Osteoblast (primary cell): ENCODE data around the gene LCOR. TPM values are rescaled to one million over a fixed set of nuclear protein-coding genes. Genes with fewer than 3 reads are reported as not detected.

ENCODE experiments used
- DNase-seq: peaks from one replicate; pipeline ENCODE4 v3.0.0; 2011; ENCODE audit warnings: low spot score, mixed read lengths; ENCODE audit not compliant: insufficient read length; ENCODE audit errors: missing footprints
- H2AFZ ChIP-seq: 2 replicates; pipeline ENCODE4 v1.6.0; 2011; ENCODE audit warnings: mild to moderate bottlenecking, low read length
- H3K27ac ChIP-seq: 2 replicates; pipeline ENCODE4 v1.5.1; 2011; ENCODE audit warnings: mild to moderate bottlenecking, low read depth, low read length, moderate library complexity
- H3K27me3 ChIP-seq: 2 replicates; pipeline ENCODE4 v1.6.0; 2012; ENCODE audit warnings: mild to moderate bottlenecking, control low read depth, inconsistent platforms, low read length, moderate library complexity; ENCODE audit not compliant: insufficient read depth
- H3K36me3 ChIP-seq: 2 replicates; pipeline ENCODE4 v1.5.1; 2011; ENCODE audit warnings: mild to moderate bottlenecking, low read length, control low read depth, moderate library complexity; ENCODE audit not compliant: insufficient read depth
- H3K4me1 ChIP-seq: 2 replicates; pipeline ENCODE4 v1.5.1; 2011; ENCODE audit warnings: mild to moderate bottlenecking, low read length, control low read depth, moderate library complexity; ENCODE audit not compliant: insufficient read depth
- H3K4me2 ChIP-seq: 2 replicates; pipeline ENCODE4 v1.6.0; 2011; ENCODE audit warnings: mild to moderate bottlenecking, low read length; ENCODE audit not compliant: insufficient read depth
- H3K4me3 ChIP-seq: fragments of 200-600 bp; sonication (generic); 3 replicates; pipeline ENCODE4 v1.5.1; 2012; ENCODE audit warnings: mild to moderate bottlenecking, low read length, inconsistent platforms; ENCODE audit not compliant: insufficient read depth
- H3K79me2 ChIP-seq: 2 replicates; pipeline ENCODE4 v1.6.0; 2012; ENCODE audit warnings: mild to moderate bottlenecking, low read length, control low read depth, inconsistent platforms; ENCODE audit not compliant: insufficient read depth
- H3K9me3 ChIP-seq: 2 replicates; pipeline ENCODE4 v1.5.1; 2011; ENCODE audit warnings: low read depth, low read length, control low read depth
- H4K20me1 ChIP-seq: 2 replicates; pipeline ENCODE4 v1.6.0; 2012; ENCODE audit warnings: mild to moderate bottlenecking, low read length, control low read depth; ENCODE audit not compliant: insufficient read depth
- total RNA-seq: library from RNA; depleted of rRNA; stranded (reverse); fragments of >200 nt; gene quantifications from 2 replicates; pipeline ENCODE4 v1.2.3, GENCODE V29; 2012
- TF ChIP-seq, protein P1 (sequence below): IDR thresholded peaks from 2 replicates; pipeline ENCODE4 v1.5.1; 2011; ENCODE audit warnings: mild to moderate bottlenecking, low read depth, low read length, moderate library complexity; ENCODE audit errors: extremely low read depth

Gene LCOR
- total RNA-seq, 1 donor: 19.2 TPM

DNA sequence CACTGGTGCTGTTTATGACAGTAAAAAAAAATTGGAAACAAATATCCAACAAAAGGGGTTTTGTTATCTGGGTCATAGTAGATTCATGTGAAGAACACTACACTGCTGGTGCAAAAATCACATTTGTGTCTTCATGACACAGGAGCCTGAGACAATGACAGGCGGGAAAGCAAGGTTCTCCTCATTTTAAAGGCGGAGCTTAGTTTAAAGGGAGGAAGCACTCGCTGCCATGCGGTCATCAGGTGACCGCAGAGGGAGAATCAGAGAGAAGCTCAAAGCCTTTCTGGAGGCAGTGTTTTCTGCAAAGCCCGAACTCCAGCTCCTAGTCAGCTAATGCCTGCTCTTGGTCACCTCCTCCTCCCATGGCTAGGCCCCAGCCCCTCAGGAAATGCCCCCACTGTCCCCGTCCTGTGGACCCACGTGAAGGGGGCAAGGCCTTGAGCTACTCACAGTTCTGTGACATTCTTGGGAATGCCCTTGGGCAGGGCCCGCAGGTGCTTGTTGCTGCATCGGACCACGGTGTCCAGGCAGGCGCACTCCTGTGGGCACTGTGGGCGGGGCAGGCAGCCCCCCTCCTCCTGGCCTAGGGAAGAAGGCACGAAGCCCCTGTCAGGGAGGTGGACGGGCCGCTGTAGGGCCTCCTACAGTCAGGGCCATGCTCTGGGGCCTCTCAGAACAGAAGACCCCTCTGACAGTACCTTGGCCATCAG is 207.6 kb downstream of the LCOR start:
- H3K27ac ChIP-seq: no peak overlapping the region
- peak; percentile 71 for DNase-seq
- no peaks in the 10 kb centered on the region for H4K20me1 ChIP-seq
- no peak overlapping the region for H2AFZ ChIP-seq
- H3K4me3 ChIP-seq: no peak overlapping the region
- H3K9me3 ChIP-seq: no peaks in the 10 kb centered on the region
- H3K79me2 ChIP-seq: no peaks in the 10 kb centered on the region
- TF ChIP-seq, protein P1, sequence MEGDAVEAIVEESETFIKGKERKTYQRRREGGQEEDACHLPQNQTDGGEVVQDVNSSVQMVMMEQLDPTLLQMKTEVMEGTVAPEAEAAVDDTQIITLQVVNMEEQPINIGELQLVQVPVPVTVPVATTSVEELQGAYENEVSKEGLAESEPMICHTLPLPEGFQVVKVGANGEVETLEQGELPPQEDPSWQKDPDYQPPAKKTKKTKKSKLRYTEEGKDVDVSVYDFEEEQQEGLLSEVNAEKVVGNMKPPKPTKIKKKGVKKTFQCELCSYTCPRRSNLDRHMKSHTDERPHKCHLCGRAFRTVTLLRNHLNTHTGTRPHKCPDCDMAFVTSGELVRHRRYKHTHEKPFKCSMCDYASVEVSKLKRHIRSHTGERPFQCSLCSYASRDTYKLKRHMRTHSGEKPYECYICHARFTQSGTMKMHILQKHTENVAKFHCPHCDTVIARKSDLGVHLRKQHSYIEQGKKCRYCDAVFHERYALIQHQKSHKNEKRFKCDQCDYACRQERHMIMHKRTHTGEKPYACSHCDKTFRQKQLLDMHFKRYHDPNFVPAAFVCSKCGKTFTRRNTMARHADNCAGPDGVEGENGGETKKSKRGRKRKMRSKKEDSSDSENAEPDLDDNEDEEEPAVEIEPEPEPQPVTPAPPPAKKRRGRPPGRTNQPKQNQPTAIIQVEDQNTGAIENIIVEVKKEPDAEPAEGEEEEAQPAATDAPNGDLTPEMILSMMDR: no peak
- no peaks in the 10 kb centered on the region for H3K36me3 ChIP-seq
- peaks cover 14% of the 10 kb centered on the region for H3K27me3 ChIP-seq
- peaks cover 8% of the 10 kb centered on the region for H3K4me1 ChIP-seq
- no peak overlapping the region for H3K4me2 ChIP-seq

DNA sequence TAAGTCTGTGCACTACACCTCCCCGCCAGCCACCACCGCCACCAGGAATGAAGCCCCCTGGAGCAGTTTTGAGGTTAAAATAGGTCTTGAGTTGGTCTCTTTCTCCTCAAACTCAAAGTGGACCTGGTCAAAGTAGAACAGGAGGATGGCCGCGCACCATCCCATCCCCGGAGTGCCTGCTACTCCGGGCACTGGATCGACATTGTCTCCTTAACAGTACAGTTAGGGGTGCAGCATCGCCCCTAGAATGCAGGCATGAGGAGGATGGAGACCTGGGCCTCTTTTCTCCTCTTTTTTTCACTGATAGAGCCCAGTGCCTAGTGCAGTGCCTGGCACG is 208.1 kb downstream of the LCOR start:
- Histone ChIP-seq H3K4me1 (peaks cover 8% of the 10 kb centered on the region), H3K36me3 (no peaks in the 10 kb centered on the region), H3K27me3 (peaks cover 10% of the 10 kb centered on the region), H2AFZ (no peak overlapping the region), H4K20me1 (no peaks in the 10 kb centered on the region), H3K4me2 (no peak overlapping the region), H3K9me3 (no peaks in the 10 kb centered on the region), H3K27ac (no peak overlapping the region), H3K79me2 (no peaks in the 10 kb centered on the region), H3K4me3 (no peak overlapping the region)
- TF ChIP-seq, protein P1: no peak
- DNase-seq: no peak

GRCh38 chr10:97040706-97041105 is 208.6 kb downstream of the LCOR start:
- DNase-seq: peak; percentile 49
- Histone ChIP-seq H4K20me1 (no peaks in the 10 kb centered on the region), H3K79me2 (no peaks in the 10 kb centered on the region), H3K27me3 (peaks cover 7% of the 10 kb centered on the region), H3K27ac (no peak overlapping the region), H3K4me3 (no peak overlapping the region), H2AFZ (no peak overlapping the region), H3K4me1 (peaks cover 8% of the 10 kb centered on the region), H3K9me3 (no peaks in the 10 kb centered on the region), H3K36me3 (no peaks in the 10 kb centered on the region), H3K4me2 (no peak overlapping the region)
- TF ChIP-seq, protein P1: no peak

DNA sequence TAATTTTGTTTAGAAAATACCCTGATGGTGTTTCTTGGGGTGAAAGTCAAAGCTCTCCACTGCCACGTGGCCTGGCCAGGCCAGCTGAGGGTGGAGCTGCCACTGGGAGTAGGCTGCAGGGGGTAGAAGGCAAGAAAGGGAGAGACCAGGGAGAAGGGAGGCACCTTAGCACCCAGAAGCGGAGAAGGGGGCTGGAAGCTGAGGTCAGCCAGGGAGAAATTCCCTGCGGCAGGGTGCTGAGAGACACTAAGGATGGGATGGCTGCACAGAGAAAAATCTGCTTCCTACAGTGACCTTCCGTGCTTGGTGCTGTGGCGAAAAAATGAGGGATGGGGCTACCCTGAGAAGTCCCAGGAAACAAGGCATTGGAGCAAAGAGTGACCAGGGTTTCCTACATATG is 210.0 kb downstream of the LCOR start:
- Histone ChIP-seq H3K36me3 (no peaks in the 10 kb centered on the region), H3K9me3 (no peaks in the 10 kb centered on the region), H3K4me3 (no peak overlapping the region), H3K27me3 (no peaks in the 10 kb centered on the region), H2AFZ (no peak overlapping the region), H4K20me1 (no peaks in the 10 kb centered on the region), H3K4me1 (peaks cover 8% of the 10 kb centered on the region), H3K79me2 (no peaks in the 10 kb centered on the region), H3K4me2 (no peak overlapping the region), H3K27ac (no peak overlapping the region)
- peak; percentile 37 for DNase-seq
- TF ChIP-seq, protein P1: no peak
